Choroid plexus epithelial cell (primary cell): ENCODE measurements around the gene LARGE2.

ENCODE experiments used
- DNase-seq: peaks from one replicate; pipeline ENCODE4 v3.0.0-alpha.2; 2010; ENCODE audit warnings: low read depth
- H3K4me3 ChIP-seq: 2 replicates; pipeline ENCODE4 v1.5.1; 2011; ENCODE audit warnings: low read depth, mild to moderate bottlenecking, control low read depth, low read length, moderate library complexity
- TF ChIP-seq, protein P1 (sequence below): conservative IDR thresholded peaks from 2 replicates; pipeline ENCODE4 v1.5.1; 2011; ENCODE audit warnings: low read depth, mild to moderate bottlenecking, control low read depth, inconsistent platforms, low read length, moderate library complexity

Gene LARGE2

DNA sequence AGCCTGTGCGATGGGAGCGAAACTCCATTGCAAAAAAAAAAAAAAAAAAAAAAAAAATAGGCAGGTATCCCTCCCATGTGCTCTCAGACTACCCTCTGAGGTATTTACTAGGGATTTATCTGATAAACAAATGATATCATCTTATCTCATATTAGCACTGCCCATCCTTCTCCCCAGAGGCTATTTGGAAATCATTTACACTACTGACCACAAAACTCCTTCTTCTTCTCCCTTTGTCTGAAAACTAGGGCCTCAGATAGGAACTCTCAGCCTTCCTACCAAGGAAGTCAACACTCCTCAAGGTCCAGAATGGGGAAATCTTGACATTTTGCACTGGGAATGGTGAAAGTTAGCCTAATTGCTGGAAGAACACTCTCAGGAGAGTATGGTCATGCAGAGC, 46.4 kb downstream of the LARGE2 start:
- TF ChIP-seq, protein P1, sequence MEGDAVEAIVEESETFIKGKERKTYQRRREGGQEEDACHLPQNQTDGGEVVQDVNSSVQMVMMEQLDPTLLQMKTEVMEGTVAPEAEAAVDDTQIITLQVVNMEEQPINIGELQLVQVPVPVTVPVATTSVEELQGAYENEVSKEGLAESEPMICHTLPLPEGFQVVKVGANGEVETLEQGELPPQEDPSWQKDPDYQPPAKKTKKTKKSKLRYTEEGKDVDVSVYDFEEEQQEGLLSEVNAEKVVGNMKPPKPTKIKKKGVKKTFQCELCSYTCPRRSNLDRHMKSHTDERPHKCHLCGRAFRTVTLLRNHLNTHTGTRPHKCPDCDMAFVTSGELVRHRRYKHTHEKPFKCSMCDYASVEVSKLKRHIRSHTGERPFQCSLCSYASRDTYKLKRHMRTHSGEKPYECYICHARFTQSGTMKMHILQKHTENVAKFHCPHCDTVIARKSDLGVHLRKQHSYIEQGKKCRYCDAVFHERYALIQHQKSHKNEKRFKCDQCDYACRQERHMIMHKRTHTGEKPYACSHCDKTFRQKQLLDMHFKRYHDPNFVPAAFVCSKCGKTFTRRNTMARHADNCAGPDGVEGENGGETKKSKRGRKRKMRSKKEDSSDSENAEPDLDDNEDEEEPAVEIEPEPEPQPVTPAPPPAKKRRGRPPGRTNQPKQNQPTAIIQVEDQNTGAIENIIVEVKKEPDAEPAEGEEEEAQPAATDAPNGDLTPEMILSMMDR = no peak
- no peak overlapping the region for H3K4me3 ChIP-seq
- no peak for DNase-seq

DNA sequence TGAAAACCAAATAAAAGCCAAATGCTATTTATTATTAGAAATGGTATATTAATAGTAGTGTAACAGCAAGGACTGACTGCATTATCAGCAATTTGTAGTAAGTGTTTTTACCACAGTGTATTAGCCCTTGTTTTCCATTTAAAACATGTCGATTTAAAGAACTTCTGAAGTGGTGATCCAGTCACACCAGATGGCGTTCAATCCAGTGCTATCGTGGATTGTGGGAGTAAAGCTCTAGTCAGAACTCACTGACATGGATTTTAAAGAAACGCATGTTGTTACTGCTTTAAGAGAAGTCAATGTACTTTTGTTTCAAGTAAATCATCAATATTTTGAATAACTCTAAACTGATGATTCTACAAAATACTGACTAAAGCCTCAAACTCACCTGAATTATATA, 51.1 kb downstream of the LARGE2 start:
- no peak for DNase-seq
- no peak overlapping the region for H3K4me3 ChIP-seq

DNA sequence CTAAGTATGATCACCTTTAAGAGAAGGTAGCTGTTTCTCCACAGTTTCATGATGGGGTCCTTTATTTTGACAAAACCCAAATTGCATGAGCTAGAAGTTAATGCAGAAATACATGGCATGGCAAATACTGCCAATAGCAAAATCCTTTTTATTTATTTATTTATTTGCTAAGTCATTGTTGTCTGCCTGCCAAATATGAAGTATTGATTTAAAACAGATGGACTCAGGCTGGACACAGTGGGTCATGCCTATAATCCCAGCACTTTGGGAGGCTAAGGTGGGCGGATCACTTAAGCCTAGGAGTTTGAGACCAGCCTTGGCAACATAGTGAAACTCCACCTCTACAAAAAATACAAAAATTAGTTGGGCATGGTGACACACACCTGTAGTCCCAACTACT, 52.4 kb downstream of the LARGE2 start:
- H3K4me3 ChIP-seq = no peak overlapping the region
- DNase-seq = no peak
- TF ChIP-seq, protein P1 = no peak

More for the DNA sequence above, 51.1 kb downstream of the LARGE2 start:
- TF ChIP-seq, protein P1 = no peak
